ENCODE results near the gene SLC39A1. TPM values are rescaled to one million over a fixed set of nuclear protein-coding genes. Genes with fewer than 3 reads are reported as not detected.

Gene SLC39A1
- total RNA-seq, 2 experiments from 2014 or later: 41.6 to 44.2 TPM

- intact Hi-C loops (cut with micrococcal nuclease; ENCODE audit: unreplicated experiment): no loop called here
- peaks cover 2% of the 10 kb centered on the region; the same call in 1 of the 2 replicates for H4K20me1 ChIP-seq (ENCODE audit: insufficient read depth, low read length)
- H3K4me1 ChIP-seq (ENCODE audit: insufficient read depth, low read length, poor library complexity, severe bottlenecking): peaks cover 49% of the 10 kb centered on the region
- peak overlapping the region; percentile 99 for H3K4me2 ChIP-seq (ENCODE audit: low read length)
- BruUV-seq (replicated peaks): no TSS peak
- H2AFZ ChIP-seq (ENCODE audit: low read length): no peak overlapping the region
- H3K9me2 ChIP-seq (ENCODE audit: insufficient read depth, low read length): no peaks in the 10 kb centered on the region
- POLR2A ChIA-PET: no interaction called here
- no peak overlapping the region for H3K27ac ChIP-seq (ENCODE audit: low read depth, low read length, poor library complexity, severe bottlenecking)
- H3K79me2 ChIP-seq (ENCODE audit: insufficient read depth, low read depth, low read length): peaks cover 50% of the 10 kb centered on the region
- no peaks in the 10 kb centered on the region for H3K9me3 ChIP-seq (ENCODE audit: low read length)
- H3K4me3 ChIP-seq (ENCODE audit: low read depth, low read length, poor library complexity, severe bottlenecking): peak overlapping the region; percentile 85
- peaks cover 20% of the 10 kb centered on the region for H3K36me3 ChIP-seq (ENCODE audit: insufficient read depth, low read length)
- CTCF ChIA-PET (ENCODE audit: unreplicated experiment): no interaction called here
- DNase-seq (ENCODE audit: low spot score): no peak
- TF ChIP-seq EZH2phosphoT487 (IDR thresholded peaks at IDR 0.05; ENCODE audit: borderline replicate concordance, low read depth, low read length) (no peak), CTCF (conservative IDR thresholded peaks at IDR 0.05; ENCODE audit: low read length) (no peak)
These were observed 1.9 kb downstream of the SLC39A1 start for GRCh38 chr1:153961421-153961820.

- TF ChIP-seq CTCF (conservative IDR thresholded peaks at IDR 0.05; ENCODE audit: low read length) (no peak), EZH2phosphoT487 (IDR thresholded peaks at IDR 0.05; ENCODE audit: borderline replicate concordance, low read depth, low read length) (no peak)
- no peak overlapping the region for H3K4me2 ChIP-seq (ENCODE audit: low read length)
- H3K79me2 ChIP-seq (ENCODE audit: insufficient read depth, low read depth, low read length): peaks cover 51% of the 10 kb centered on the region
- no peak overlapping the region for H3K27ac ChIP-seq (ENCODE audit: low read depth, low read length, poor library complexity, severe bottlenecking)
- ChIA-PET CTCF (ENCODE audit: unreplicated experiment) (no interaction called here), POLR2A (no interaction called here)
- no TSS peak for BruUV-seq (replicated peaks)
- intact Hi-C loops (cut with micrococcal nuclease; ENCODE audit: unreplicated experiment): no loop called here
- H3K9me3 ChIP-seq (ENCODE audit: low read length): no peaks in the 10 kb centered on the region
- peaks cover 53% of the 10 kb centered on the region for H3K4me1 ChIP-seq (ENCODE audit: insufficient read depth, low read length, poor library complexity, severe bottlenecking)
- no peak overlapping the region for H2AFZ ChIP-seq (ENCODE audit: low read length)
- peaks cover 9% of the 10 kb centered on the region; the same call in 1 of the 2 replicates for H4K20me1 ChIP-seq (ENCODE audit: insufficient read depth, low read length)
- DNase-seq (ENCODE audit: low spot score): no peak
- H3K36me3 ChIP-seq (ENCODE audit: insufficient read depth, low read length): peaks cover 14% of the 10 kb centered on the region; the same call in 1 of the 2 replicates
- H3K4me3 ChIP-seq (ENCODE audit: low read depth, low read length, poor library complexity, severe bottlenecking): no peak overlapping the region
- no peaks in the 10 kb centered on the region for H3K9me2 ChIP-seq (ENCODE audit: insufficient read depth, low read length)
These were observed 3.1 kb downstream of the SLC39A1 start for GRCh38 chr1:153960206-153960605.

GRCh38 chr1:153959454-153959853, 3.9 kb downstream of the SLC39A1 start:
- Histone ChIP-seq H4K20me1 (ENCODE audit: insufficient read depth, low read length) (peaks cover 10% of the 10 kb centered on the region; the same call in 1 of the 2 replicates), H3K4me3 (ENCODE audit: low read depth, low read length, poor library complexity, severe bottlenecking) (no peak overlapping the region), H3K27ac (ENCODE audit: low read depth, low read length, poor library complexity, severe bottlenecking) (no peak overlapping the region), H3K9me3 (ENCODE audit: low read length) (no peaks in the 10 kb centered on the region), H3K4me2 (ENCODE audit: low read length) (0 out of 2 replicates have a peak overlapping the region, but pooled peaks have one; percentile 60), H3K9me2 (ENCODE audit: insufficient read depth, low read length) (no peaks in the 10 kb centered on the region), H3K79me2 (ENCODE audit: insufficient read depth, low read depth, low read length) (peaks cover 52% of the 10 kb centered on the region), H3K36me3 (ENCODE audit: insufficient read depth, low read length) (peaks cover 21% of the 10 kb centered on the region), H2AFZ (ENCODE audit: low read length) (no peak overlapping the region), H3K4me1 (ENCODE audit: insufficient read depth, low read length, poor library complexity, severe bottlenecking) (peaks cover 50% of the 10 kb centered on the region)
- intact Hi-C loops (cut with micrococcal nuclease; ENCODE audit: unreplicated experiment): no loop called here
- ChIA-PET CTCF (ENCODE audit: unreplicated experiment) (no interaction called here), POLR2A (interaction anchor here (0.8 kb wide), 1 partner anchor 10 kb away, joined by 3 read pairs; no protein-coding TSS in a partner anchor)
- TF ChIP-seq CTCF (conservative IDR thresholded peaks at IDR 0.05; ENCODE audit: low read length): no peak
- no TSS peak for BruUV-seq (replicated peaks)
- DNase-seq (ENCODE audit: low spot score): no peak
